ENCODE data around the gene TRIM2. TPM values are rescaled to one million over a fixed set of nuclear protein-coding genes. Genes with fewer than 3 reads are reported as not detected.

The TRIM2 gene
- total RNA-seq, 1 experiment from 2014 or later = 93.2 TPM

GRCh38 chr4:153241970-153242838, 38.0 kb downstream of the TRIM2 start:
- peak; percentile 96 for DNase-seq (ENCODE audit: low spot score)
- intact Hi-C loops (cut with micrococcal nuclease; ENCODE audit: unreplicated experiment) = no loop called here
- Histone ChIP-seq H3K27me3 (replicated peaks; ENCODE audit: insufficient read depth, low read depth, low read length, poor library complexity) (no peaks in the 10 kb centered on the region), H3K27ac (ENCODE audit: low read depth, low read length, poor library complexity, severe bottlenecking) (peak overlapping the region; percentile 81), H3K4me1 (ENCODE audit: insufficient read depth, low read length, poor library complexity, severe bottlenecking) (peaks cover 52% of the 10 kb centered on the region), H3K36me3 (ENCODE audit: insufficient read depth, low read length, poor library complexity, severe bottlenecking) (no peaks in the 10 kb centered on the region), H3K4me3 (ENCODE audit: low read depth, low read length, poor library complexity, severe bottlenecking) (no peak overlapping the region), H3K9me3 (ENCODE audit: low read depth, low read length, poor library complexity, severe bottlenecking) (no peaks in the 10 kb centered on the region)
- POLR2A ChIA-PET (ENCODE audit: low non-redundant PET) = interaction anchor here (0.8 kb wide), 1 partner anchor 38 kb away, joined by 7 read pairs; no protein-coding TSS in a partner anchor
- CTCF ChIA-PET = no interaction called here
- TF ChIP-seq CTCF (conservative IDR thresholded peaks at IDR 0.05; ENCODE audit: low read depth, low read length) = no peak
- TF ChIP-seq EZH2 (IDR thresholded peaks at IDR 0.05; ENCODE audit: borderline replicate concordance, low read depth, low read length, poor library complexity, severe bottlenecking) = no peak
- no TSS peak for BruUV-seq (replicated peaks)

- no TSS peak for BruUV-seq (replicated peaks)
- ChIA-PET POLR2A (ENCODE audit: low non-redundant PET) (interaction anchor here (0.8 kb wide), 1 partner anchor 38 kb away, joined by 7 read pairs; no protein-coding TSS in a partner anchor), CTCF (no interaction called here)
- Histone ChIP-seq H3K27me3 (replicated peaks; ENCODE audit: insufficient read depth, low read depth, low read length, poor library complexity) (no peaks in the 10 kb centered on the region), H3K9me3 (ENCODE audit: low read depth, low read length, poor library complexity, severe bottlenecking) (no peaks in the 10 kb centered on the region), H3K4me1 (ENCODE audit: insufficient read depth, low read length, poor library complexity, severe bottlenecking) (peaks cover 51% of the 10 kb centered on the region), H3K27ac (ENCODE audit: low read depth, low read length, poor library complexity, severe bottlenecking) (peak overlapping the region; percentile 81), H3K4me3 (ENCODE audit: low read depth, low read length, poor library complexity, severe bottlenecking) (no peak overlapping the region), H3K36me3 (ENCODE audit: insufficient read depth, low read length, poor library complexity, severe bottlenecking) (no peaks in the 10 kb centered on the region)
- DNase-seq (ENCODE audit: low spot score) = no peak
- TF ChIP-seq CTCF (conservative IDR thresholded peaks at IDR 0.05; ENCODE audit: low read depth, low read length) (no peak), EZH2 (IDR thresholded peaks at IDR 0.05; ENCODE audit: borderline replicate concordance, low read depth, low read length, poor library complexity, severe bottlenecking) (no peak)
- intact Hi-C loops (cut with micrococcal nuclease; ENCODE audit: unreplicated experiment) = no loop called here
Observed at GRCh38 chr4:153242839-153243324, 38.6 kb downstream of the TRIM2 start.

GRCh38 chr4:153243468-153243867, 39.2 kb downstream of the TRIM2 start:
- Histone ChIP-seq H3K4me3 (ENCODE audit: low read depth, low read length, poor library complexity, severe bottlenecking) (no peak overlapping the region), H3K27me3 (replicated peaks; ENCODE audit: insufficient read depth, low read depth, low read length, poor library complexity) (no peaks in the 10 kb centered on the region), H3K36me3 (ENCODE audit: insufficient read depth, low read length, poor library complexity, severe bottlenecking) (no peaks in the 10 kb centered on the region), H3K9me3 (ENCODE audit: low read depth, low read length, poor library complexity, severe bottlenecking) (no peaks in the 10 kb centered on the region), H3K27ac (ENCODE audit: low read depth, low read length, poor library complexity, severe bottlenecking) (no peak overlapping the region), H3K4me1 (ENCODE audit: insufficient read depth, low read length, poor library complexity, severe bottlenecking) (peaks cover 51% of the 10 kb centered on the region)
- TF ChIP-seq CTCF (conservative IDR thresholded peaks at IDR 0.05; ENCODE audit: low read depth, low read length) (no peak), EZH2 (IDR thresholded peaks at IDR 0.05; ENCODE audit: borderline replicate concordance, low read depth, low read length, poor library complexity, severe bottlenecking) (no peak)
- POLR2A ChIA-PET (ENCODE audit: low non-redundant PET) = no interaction called here
- no TSS peak for BruUV-seq (replicated peaks)
- DNase-seq (ENCODE audit: low spot score) = no peak
- intact Hi-C loops (cut with micrococcal nuclease; ENCODE audit: unreplicated experiment) = no loop called here
- CTCF ChIA-PET = no interaction called here

All from A673 (cell line).